ENCODE results near the gene STAG2.
"Not testable (repeated sequence)": the region's sequence is repeated elsewhere in the genome, so short reads cannot be mapped to it uniquely, and the experiment has no call there.

STAG2 gene

GRCh38 chrX:123961268-123962005 is at the start of gene STAG2:
Gene STAG2 (plus strand): TSS chrX:123961706. CDS start chrX:124022628, 60,922 bp downstream.
- TF ChIP-seq GATA1 (IDR thresholded peaks at IDR 0.05; ENCODE audit: low read depth, low read length) (no peak), POLR2A (IDR thresholded peaks at IDR 0.05; ENCODE audit: low read length) (peak; percentile 42)
- DNase-seq, result peak; percentile 89 to 91

GRCh38 chrX:123917069-123917468 is 44.4 kb upstream of the STAG2 start:
- TF ChIP-seq GATA1 (IDR thresholded peaks at IDR 0.05; ENCODE audit: low read depth, low read length) (no peak), POLR2A (IDR thresholded peaks at IDR 0.05; ENCODE audit: low read length) (no peak)
- no peak for DNase-seq

- DNase-seq, result no peak
- no peak for TF ChIP-seq POLR2A (IDR thresholded peaks at IDR 0.05; ENCODE audit: low read length)
- no peak for TF ChIP-seq GATA1 (IDR thresholded peaks at IDR 0.05; ENCODE audit: low read depth, low read length)
These were observed 43.3 kb upstream of the STAG2 start for GRCh38 chrX:123918106-123918721.

- no peak for DNase-seq
- TF ChIP-seq GATA1 (IDR thresholded peaks at IDR 0.05; ENCODE audit: low read depth, low read length), result no peak
- no peak for TF ChIP-seq POLR2A (IDR thresholded peaks at IDR 0.05; ENCODE audit: low read length)
These were observed 41.3 kb upstream of the STAG2 start for GRCh38 chrX:123920105-123920785.

- DNase-seq, result no peak
- TF ChIP-seq GATA1 (IDR thresholded peaks at IDR 0.05; ENCODE audit: low read depth, low read length) (no peak), POLR2A (IDR thresholded peaks at IDR 0.05; ENCODE audit: low read length) (no peak)
These were observed 38.3 kb upstream of the STAG2 start for GRCh38 chrX:123923211-123923610.

- no peak for TF ChIP-seq POLR2A (IDR thresholded peaks at IDR 0.05; ENCODE audit: low read length)
- no peak for TF ChIP-seq GATA1 (IDR thresholded peaks at IDR 0.05; ENCODE audit: low read depth, low read length)
- DNase-seq, result no peak
These were observed 37.3 kb upstream of the STAG2 start for GRCh38 chrX:123924186-123924585.

GRCh38 chrX:123927845-123928244 is 33.7 kb upstream of the STAG2 start:
- no peak for DNase-seq

GRCh38 chrX:123932055-123932454 is 29.5 kb upstream of the STAG2 start:
- DNase-seq, result not testable (repeated sequence)

More at GRCh38 chrX:123927845-123928244, 33.7 kb upstream of the STAG2 start:
- TF ChIP-seq GATA1 (IDR thresholded peaks at IDR 0.05; ENCODE audit: low read depth, low read length) (no peak), POLR2A (IDR thresholded peaks at IDR 0.05; ENCODE audit: low read length) (no peak)

GRCh38 chrX:123943074-123943473 is 18.4 kb upstream of the STAG2 start:
- TF ChIP-seq GATA1 (IDR thresholded peaks at IDR 0.05; ENCODE audit: low read depth, low read length), result no peak
- TF ChIP-seq POLR2A (IDR thresholded peaks at IDR 0.05; ENCODE audit: low read length), result no peak
- no peak for DNase-seq

- TF ChIP-seq POLR2A (IDR thresholded peaks at IDR 0.05; ENCODE audit: low read length) (no peak), GATA1 (IDR thresholded peaks at IDR 0.05; ENCODE audit: low read depth, low read length) (no peak)
- DNase-seq, result no peak
These were observed 18.0 kb upstream of the STAG2 start for GRCh38 chrX:123943488-123943887.

- DNase-seq, result no peak
- TF ChIP-seq GATA1 (IDR thresholded peaks at IDR 0.05; ENCODE audit: low read depth, low read length), result no peak
- TF ChIP-seq POLR2A (IDR thresholded peaks at IDR 0.05; ENCODE audit: low read length), result no peak
These were observed 11.7 kb upstream of the STAG2 start for GRCh38 chrX:123949846-123950245.

GRCh38 chrX:123959281-123960063 is 2.0 kb upstream of the STAG2 start:
- peak; percentile 70 to 82 for DNase-seq
- TF ChIP-seq GATA1 (IDR thresholded peaks at IDR 0.05; ENCODE audit: low read depth, low read length) (no peak), POLR2A (IDR thresholded peaks at IDR 0.05; ENCODE audit: low read length) (no peak)

GRCh38 chrX:123960956-123961267 is 594 bp upstream of the STAG2 start:
- TF ChIP-seq POLR2A (IDR thresholded peaks at IDR 0.05; ENCODE audit: low read length) (no peak), GATA1 (IDR thresholded peaks at IDR 0.05; ENCODE audit: low read depth, low read length) (no peak)
- DNase-seq, result no peak

GRCh38 chrX:123962006-123962467 is 531 bp downstream of the STAG2 start:
- TF ChIP-seq POLR2A (IDR thresholded peaks at IDR 0.05; ENCODE audit: low read length), result no peak
- TF ChIP-seq GATA1 (IDR thresholded peaks at IDR 0.05; ENCODE audit: low read depth, low read length), result no peak
- DNase-seq, result no peak

All from erythroblast (primary cell).